Measurements from ENCODE around the gene RPS6KA2.

The RPS6KA2 gene

GRCh38 chr6:166478782-166479592, 148.1 kb downstream of the RPS6KA2 start:
- H3K27ac ChIP-seq (ENCODE audit: low read depth, low read length), result no peak overlapping the region
- H3K79me2 ChIP-seq (ENCODE audit: control insufficient read depth, insufficient read depth, low read length, unreplicated experiment), result no peaks in the 10 kb centered on the region
- no peaks in the 10 kb centered on the region for H3K36me3 ChIP-seq (ENCODE audit: insufficient read depth, low read length)
- no peak overlapping the region for H2AFZ ChIP-seq (ENCODE audit: low read length, unreplicated experiment)
- no peak overlapping the region for H3K4me3 ChIP-seq (ENCODE audit: low read depth, low read length)
- H3K27me3 ChIP-seq (ENCODE audit: insufficient read depth, low read length), result no peaks in the 10 kb centered on the region
- H3K4me1 ChIP-seq (ENCODE audit: control insufficient read depth, insufficient read depth, low read length, unreplicated experiment), result no peaks in the 10 kb centered on the region

- Histone ChIP-seq H3K4me3 (ENCODE audit: low read depth, low read length) (no peak overlapping the region), H3K27me3 (ENCODE audit: insufficient read depth, low read length) (no peaks in the 10 kb centered on the region), H3K4me1 (ENCODE audit: control insufficient read depth, insufficient read depth, low read length, unreplicated experiment) (no peaks in the 10 kb centered on the region), H3K27ac (ENCODE audit: low read depth, low read length) (no peak overlapping the region), H2AFZ (ENCODE audit: low read length, unreplicated experiment) (no peak overlapping the region), H3K36me3 (ENCODE audit: insufficient read depth, low read length) (no peaks in the 10 kb centered on the region), H3K79me2 (ENCODE audit: control insufficient read depth, insufficient read depth, low read length, unreplicated experiment) (no peaks in the 10 kb centered on the region)
Measured at GRCh38 chr6:166477647-166478365, 149.2 kb downstream of the RPS6KA2 start.

- no peaks in the 10 kb centered on the region for H3K36me3 ChIP-seq (ENCODE audit: insufficient read depth, low read length)
- no peak overlapping the region for H2AFZ ChIP-seq (ENCODE audit: low read length, unreplicated experiment)
- H3K4me1 ChIP-seq (ENCODE audit: control insufficient read depth, insufficient read depth, low read length, unreplicated experiment), result no peaks in the 10 kb centered on the region
- H3K79me2 ChIP-seq (ENCODE audit: control insufficient read depth, insufficient read depth, low read length, unreplicated experiment), result no peaks in the 10 kb centered on the region
- H3K27me3 ChIP-seq (ENCODE audit: insufficient read depth, low read length), result no peaks in the 10 kb centered on the region
- no peak overlapping the region for H3K27ac ChIP-seq (ENCODE audit: low read depth, low read length)
- H3K4me3 ChIP-seq (ENCODE audit: low read depth, low read length), result no peak overlapping the region
Measured at GRCh38 chr6:166476634-166477215, 150.3 kb downstream of the RPS6KA2 start.

GRCh38 chr6:166476061-166476591, 150.9 kb downstream of the RPS6KA2 start:
- Histone ChIP-seq H3K4me1 (ENCODE audit: control insufficient read depth, insufficient read depth, low read length, unreplicated experiment) (no peaks in the 10 kb centered on the region), H3K36me3 (ENCODE audit: insufficient read depth, low read length) (no peaks in the 10 kb centered on the region), H3K4me3 (ENCODE audit: low read depth, low read length) (no peak overlapping the region), H3K27ac (ENCODE audit: low read depth, low read length) (no peak overlapping the region), H2AFZ (ENCODE audit: low read length, unreplicated experiment) (no peak overlapping the region), H3K79me2 (ENCODE audit: control insufficient read depth, insufficient read depth, low read length, unreplicated experiment) (no peaks in the 10 kb centered on the region), H3K27me3 (ENCODE audit: insufficient read depth, low read length) (no peaks in the 10 kb centered on the region)

GRCh38 chr6:166474721-166475565, 152.1 kb downstream of the RPS6KA2 start:
- Histone ChIP-seq H3K27me3 (ENCODE audit: insufficient read depth, low read length) (no peaks in the 10 kb centered on the region), H3K4me1 (ENCODE audit: control insufficient read depth, insufficient read depth, low read length, unreplicated experiment) (no peaks in the 10 kb centered on the region), H3K79me2 (ENCODE audit: control insufficient read depth, insufficient read depth, low read length, unreplicated experiment) (no peaks in the 10 kb centered on the region), H3K4me3 (ENCODE audit: low read depth, low read length) (no peak overlapping the region), H3K27ac (ENCODE audit: low read depth, low read length) (no peak overlapping the region), H3K36me3 (ENCODE audit: insufficient read depth, low read length) (no peaks in the 10 kb centered on the region), H2AFZ (ENCODE audit: low read length, unreplicated experiment) (no peak overlapping the region)

- Histone ChIP-seq H3K36me3 (ENCODE audit: insufficient read depth, low read length) (peaks cover 2% of the 10 kb centered on the region; the same call in 1 of the 2 replicates), H3K4me1 (ENCODE audit: control insufficient read depth, insufficient read depth, low read length, unreplicated experiment) (no peaks in the 10 kb centered on the region), H3K27me3 (ENCODE audit: insufficient read depth, low read length) (no peaks in the 10 kb centered on the region), H3K27ac (ENCODE audit: low read depth, low read length) (no peak overlapping the region), H3K79me2 (ENCODE audit: control insufficient read depth, insufficient read depth, low read length, unreplicated experiment) (no peaks in the 10 kb centered on the region), H2AFZ (ENCODE audit: low read length, unreplicated experiment) (no peak overlapping the region), H3K4me3 (ENCODE audit: low read depth, low read length) (no peak overlapping the region)
Measured at GRCh38 chr6:166473886-166474571, 153.0 kb downstream of the RPS6KA2 start.

GRCh38 chr6:166472636-166473035, 154.4 kb downstream of the RPS6KA2 start:
- no peak overlapping the region for H3K4me3 ChIP-seq (ENCODE audit: low read depth, low read length)

GRCh38 chr6:166471797-166472260, 155.2 kb downstream of the RPS6KA2 start:
- H2AFZ ChIP-seq (ENCODE audit: low read length, unreplicated experiment), result no peak overlapping the region
- H3K36me3 ChIP-seq (ENCODE audit: insufficient read depth, low read length), result peaks cover 15% of the 10 kb centered on the region
- no peaks in the 10 kb centered on the region for H3K27me3 ChIP-seq (ENCODE audit: insufficient read depth, low read length)
- no peaks in the 10 kb centered on the region for H3K79me2 ChIP-seq (ENCODE audit: control insufficient read depth, insufficient read depth, low read length, unreplicated experiment)
- no peak overlapping the region for H3K4me3 ChIP-seq (ENCODE audit: low read depth, low read length)
- H3K27ac ChIP-seq (ENCODE audit: low read depth, low read length), result no peak overlapping the region
- H3K4me1 ChIP-seq (ENCODE audit: control insufficient read depth, insufficient read depth, low read length, unreplicated experiment), result no peaks in the 10 kb centered on the region

More at GRCh38 chr6:166472636-166473035, 154.4 kb downstream of the RPS6KA2 start:
- no peaks in the 10 kb centered on the region for H3K27me3 ChIP-seq (ENCODE audit: insufficient read depth, low read length)
- H3K79me2 ChIP-seq (ENCODE audit: control insufficient read depth, insufficient read depth, low read length, unreplicated experiment), result no peaks in the 10 kb centered on the region
- no peaks in the 10 kb centered on the region for H3K4me1 ChIP-seq (ENCODE audit: control insufficient read depth, insufficient read depth, low read length, unreplicated experiment)
- H3K36me3 ChIP-seq (ENCODE audit: insufficient read depth, low read length), result peaks cover 12% of the 10 kb centered on the region
- H2AFZ ChIP-seq (ENCODE audit: low read length, unreplicated experiment), result no peak overlapping the region
- no peak overlapping the region for H3K27ac ChIP-seq (ENCODE audit: low read depth, low read length)

- Histone ChIP-seq H3K27me3 (ENCODE audit: insufficient read depth, low read length) (no peaks in the 10 kb centered on the region), H3K27ac (ENCODE audit: low read depth, low read length) (no peak overlapping the region), H3K4me1 (ENCODE audit: control insufficient read depth, insufficient read depth, low read length, unreplicated experiment) (no peaks in the 10 kb centered on the region), H3K4me3 (ENCODE audit: low read depth, low read length) (no peak overlapping the region), H3K79me2 (ENCODE audit: control insufficient read depth, insufficient read depth, low read length, unreplicated experiment) (no peaks in the 10 kb centered on the region), H3K36me3 (ENCODE audit: insufficient read depth, low read length) (peaks cover 15% of the 10 kb centered on the region), H2AFZ (ENCODE audit: low read length, unreplicated experiment) (no peak overlapping the region)
Measured at GRCh38 chr6:166470863-166471410, 156.1 kb downstream of the RPS6KA2 start.

Measured in ACC112 (cell line).